CMK (cell line): ENCODE results near the gene MICU2.

Experiments
- DNase-seq: peaks from one replicate; pipeline ENCODE4 v3.0.0-alpha.2; 2010; ENCODE audit warnings: low read depth

The MICU2 gene

DNA sequence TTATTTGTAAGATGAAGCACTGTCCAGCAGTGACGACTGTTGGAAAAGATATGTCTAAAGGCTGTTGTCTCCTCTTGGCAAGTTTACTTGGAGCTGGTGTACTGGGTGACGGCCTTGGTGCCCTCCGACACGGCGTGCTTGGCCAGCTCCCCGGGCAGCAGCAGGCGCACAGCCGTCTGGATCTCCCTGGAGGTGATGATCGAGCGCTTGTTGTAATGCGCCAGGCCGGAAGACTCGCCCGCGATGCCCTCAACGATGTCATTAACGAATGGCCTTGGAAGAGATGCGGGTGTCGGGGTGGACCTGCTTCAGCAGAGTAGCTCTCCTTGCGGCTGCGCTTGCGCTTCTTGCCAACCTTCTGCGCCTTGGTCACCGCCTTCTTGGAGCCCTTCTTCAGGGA, 120.2 kb downstream of the MICU2 start:
- no peak for DNase-seq

- DNase-seq: no peak
Observed at GRCh38 chr13:21481359-21481758, 122.6 kb downstream of the MICU2 start.

DNA sequence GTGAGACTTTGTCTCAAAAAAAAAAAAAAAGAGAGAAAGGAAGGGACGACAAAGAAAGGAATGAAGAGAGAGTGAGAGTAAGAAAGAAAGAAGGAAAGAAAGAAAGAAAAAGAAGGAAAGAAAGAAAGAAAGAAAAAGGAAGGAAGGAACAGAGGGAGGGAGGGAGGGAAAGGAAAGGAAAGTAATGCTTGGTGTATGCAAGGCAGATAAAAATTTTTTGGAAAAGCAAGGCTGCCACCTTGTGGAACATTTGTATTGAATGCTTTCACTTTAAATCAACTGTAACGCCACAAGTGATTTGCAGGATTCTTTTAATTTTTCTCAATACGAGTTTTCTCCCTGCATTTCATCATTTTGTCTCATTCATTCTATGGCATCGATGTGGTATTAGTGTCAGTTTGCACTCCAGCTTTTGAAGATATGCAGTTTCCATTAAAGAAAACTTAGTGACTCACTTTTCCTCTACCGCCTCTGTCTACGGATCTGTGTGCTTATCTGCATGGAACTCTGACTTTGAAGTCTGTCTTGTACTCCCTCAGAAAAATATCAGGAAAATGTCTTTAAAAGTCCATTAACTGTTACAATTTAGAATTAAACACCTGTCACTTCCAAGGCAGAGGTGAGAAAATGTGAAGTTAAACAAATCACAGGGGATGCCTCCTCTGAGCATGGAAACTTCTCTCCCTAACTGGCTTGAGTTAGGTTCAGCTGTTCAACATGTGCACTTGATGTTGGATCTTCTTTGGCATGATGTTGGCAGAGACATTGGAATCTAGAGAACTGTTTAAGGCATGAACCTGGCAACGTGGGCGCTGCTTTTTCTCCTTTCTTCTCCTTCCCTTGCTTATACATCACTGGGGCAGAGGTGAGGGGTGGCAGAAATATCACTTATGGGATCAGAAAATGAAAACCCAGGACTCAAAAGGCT, 124.8 kb downstream of the MICU2 start:
- DNase-seq: no peak

DNA sequence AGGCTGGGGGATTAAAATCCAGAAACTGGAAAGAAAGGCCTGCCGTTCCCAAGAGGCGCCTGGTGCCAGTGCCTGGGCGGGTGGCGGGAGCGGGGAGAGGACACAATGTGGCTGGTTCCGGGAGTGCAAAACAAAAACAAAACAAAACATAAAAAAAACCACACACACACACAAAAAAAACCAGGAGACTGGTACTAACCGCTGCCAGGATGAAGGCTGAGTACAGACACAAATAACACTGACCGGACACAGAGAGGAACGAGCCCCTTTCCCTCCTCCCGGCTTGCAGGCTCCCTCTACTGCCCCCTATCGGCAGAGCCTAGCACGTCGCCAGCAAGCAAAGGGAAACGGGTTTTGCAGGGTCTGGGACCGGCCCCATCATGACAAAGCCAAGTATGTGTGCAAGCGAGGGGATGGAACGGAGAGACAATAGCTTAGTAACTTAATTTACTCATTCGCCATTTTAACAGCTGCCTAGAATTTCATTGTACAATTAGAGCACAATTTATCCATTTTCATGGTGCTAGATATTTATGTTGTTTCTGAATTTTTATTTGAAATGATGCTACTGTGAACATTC, 127.0 kb downstream of the MICU2 start:
- peak; percentile 69 for DNase-seq

DNA sequence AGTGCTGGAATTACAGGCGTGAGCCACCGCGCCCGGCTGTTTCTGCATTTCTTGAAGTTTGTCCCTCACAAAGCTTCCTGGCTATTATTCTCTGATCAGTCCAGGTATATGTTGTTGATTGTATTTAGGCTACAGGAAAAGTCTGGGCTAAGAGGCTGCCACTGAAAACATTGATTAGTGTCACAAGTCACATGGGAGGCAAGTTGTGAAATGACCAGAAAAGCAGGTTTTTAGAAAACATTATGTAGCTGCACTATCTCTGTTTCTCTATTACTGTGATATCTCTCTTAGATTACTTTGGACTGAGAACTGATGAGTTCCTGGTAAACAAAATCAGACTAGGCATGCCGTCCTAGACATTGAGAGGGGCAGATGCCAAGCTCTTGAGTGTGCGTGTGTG, 128.9 kb downstream of the MICU2 start:
- DNase-seq: no peak

DNA sequence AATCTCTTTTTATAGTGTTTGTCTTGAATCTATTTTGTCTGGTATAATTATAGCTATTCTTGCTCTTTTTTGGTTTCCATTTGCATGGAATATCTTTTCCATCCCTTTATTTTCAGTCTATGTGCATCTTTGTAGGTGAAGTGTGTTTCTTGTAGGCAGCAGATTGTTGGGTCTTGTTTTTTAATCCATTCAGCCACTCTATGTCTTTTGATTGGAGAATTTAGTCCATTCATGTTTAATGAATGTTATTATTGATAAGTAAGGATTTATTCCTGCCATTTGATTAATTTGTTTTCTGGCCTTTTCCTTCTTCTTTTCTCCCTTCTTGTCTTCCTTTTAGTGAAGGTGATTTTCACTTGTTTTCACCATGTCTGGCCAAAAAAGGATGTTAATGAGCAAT, 133.2 kb downstream of the MICU2 start:
- DNase-seq: no peak

GRCh38 chr13:21466527-21466926, 137.4 kb downstream of the MICU2 start:
- DNase-seq: no peak

DNA sequence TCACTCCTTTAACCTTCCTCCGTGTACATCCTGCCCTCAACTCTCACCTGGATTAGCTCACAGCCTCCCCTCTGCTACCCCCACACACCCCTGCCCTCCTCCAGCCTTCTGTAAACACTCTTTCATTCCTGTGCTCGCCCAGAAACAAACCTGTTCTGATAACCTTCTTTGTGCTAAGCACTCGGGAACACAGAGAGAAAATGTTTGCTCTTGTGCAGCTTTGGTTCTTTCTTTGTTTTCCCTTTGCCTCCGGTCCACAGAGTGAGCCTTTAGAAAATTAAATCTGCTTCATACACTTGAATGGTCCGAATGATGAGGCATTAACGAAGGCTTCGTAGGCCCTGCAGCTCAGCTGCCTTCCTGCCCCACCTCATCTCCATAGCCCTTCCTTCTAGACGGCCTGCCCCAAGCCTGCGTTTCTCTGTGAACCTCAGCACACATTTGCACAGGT, 138.2 kb downstream of the MICU2 start:
- no peak for DNase-seq

DNA sequence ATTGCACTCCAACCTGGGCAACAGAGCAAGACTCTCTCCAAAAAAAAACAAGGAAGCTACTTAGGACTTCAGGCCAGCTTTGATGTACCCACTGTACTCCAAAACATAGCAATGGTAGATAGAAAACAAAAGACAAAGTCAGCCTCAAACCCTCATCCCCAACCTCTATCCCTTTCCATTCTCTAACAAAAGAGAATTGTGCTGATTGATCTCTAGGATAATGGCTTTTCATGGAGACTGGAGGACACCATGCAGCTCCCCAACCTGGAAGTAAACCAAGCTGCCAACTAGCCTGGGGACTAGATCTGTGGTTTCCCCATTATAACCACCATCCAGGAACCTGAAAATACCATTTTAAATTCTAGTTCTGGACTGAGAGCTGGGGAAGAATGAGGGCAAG, 140.5 kb downstream of the MICU2 start:
- DNase-seq: no peak

DNA sequence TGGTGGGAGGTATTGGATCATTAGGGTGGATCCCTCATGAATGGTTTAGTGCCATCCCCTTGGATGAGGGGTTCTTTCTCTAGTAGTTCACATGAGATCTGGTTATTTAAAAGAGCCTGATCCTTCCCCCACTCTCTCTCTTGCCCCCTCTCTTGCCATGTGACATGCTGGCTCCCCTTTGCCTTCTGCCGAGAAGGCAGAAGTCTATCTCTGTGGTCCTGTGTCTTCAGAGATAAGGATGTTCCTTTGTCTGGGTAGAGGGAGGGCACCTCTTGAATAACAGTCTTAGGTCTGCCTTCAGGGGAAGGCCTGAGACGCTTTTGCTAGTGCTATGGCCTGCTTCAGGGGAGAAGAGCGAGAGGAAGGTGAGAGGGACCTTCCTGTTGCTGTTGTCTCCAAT, 142.8 kb downstream of the MICU2 start:
- DNase-seq: peak; percentile 38

DNA sequence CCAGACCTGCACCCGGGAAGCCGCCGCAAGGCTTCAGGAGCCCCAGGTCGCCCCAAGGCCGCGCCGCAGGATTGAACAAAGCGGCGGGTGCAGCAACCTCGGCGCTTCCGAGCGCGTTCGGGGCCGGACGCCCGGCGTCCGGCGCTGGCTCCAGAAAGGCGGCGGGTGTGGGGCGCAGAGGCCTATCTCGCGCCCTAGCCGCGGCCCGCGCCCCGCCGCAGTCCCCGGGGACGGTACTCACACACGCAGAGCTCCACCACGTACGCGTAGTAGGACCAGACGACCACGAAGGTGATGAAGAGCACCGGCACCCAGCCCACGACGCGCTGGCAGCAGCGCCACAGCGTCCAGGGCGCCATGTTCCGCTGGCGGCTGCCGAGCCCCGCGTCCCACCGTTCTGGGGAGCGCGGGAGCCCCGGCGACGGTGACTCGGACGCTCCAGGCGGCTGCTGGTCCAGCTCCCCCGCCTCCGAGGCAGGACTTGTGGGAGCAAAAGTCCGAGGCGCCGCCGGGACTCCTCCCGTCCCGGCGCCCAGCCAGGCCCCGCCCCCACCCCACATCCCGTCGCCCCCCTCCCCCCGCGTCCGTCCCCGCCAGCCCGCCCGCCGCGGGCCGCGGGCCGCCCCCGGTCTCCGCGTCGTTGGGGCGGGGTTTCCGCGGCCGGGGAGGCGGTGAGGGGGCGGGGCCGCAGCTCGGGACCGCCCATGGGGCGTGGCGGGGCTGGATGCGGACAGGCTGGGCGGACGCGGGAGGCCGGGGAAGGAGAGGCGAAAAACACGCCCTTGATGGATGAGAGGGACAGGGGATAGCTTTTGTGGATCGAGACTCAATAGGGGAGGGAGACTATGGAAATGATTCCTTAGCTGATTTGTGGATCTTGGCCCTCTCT, 144.9 kb downstream of the MICU2 start, which contains the start of gene ZDHHC20:
ZDHHC20 (minus strand) TSS at position 491 of the 889 bp plus-strand sequence; CDS start at position 359, 132 bp downstream.
- DNase-seq: peak; percentile 35

DNA sequence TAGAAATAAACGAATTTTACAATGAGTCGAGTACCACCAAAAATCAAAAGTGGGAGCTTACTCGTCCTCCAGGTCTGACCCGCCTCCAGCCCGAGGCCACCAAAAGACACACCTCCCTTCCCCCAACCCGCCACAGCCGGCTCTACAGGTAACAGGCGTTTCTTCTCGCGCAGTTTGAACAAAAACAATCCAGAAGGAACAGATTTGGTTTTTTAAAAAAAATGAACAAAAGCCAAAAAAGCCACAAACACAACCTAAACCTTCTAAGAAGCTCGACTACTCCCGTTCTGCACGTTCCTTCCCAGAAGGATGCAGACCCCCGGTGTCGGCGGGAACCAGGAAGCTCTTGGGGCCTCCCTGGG, 145.5 kb downstream of the MICU2 start:
- no peak for DNase-seq

DNA sequence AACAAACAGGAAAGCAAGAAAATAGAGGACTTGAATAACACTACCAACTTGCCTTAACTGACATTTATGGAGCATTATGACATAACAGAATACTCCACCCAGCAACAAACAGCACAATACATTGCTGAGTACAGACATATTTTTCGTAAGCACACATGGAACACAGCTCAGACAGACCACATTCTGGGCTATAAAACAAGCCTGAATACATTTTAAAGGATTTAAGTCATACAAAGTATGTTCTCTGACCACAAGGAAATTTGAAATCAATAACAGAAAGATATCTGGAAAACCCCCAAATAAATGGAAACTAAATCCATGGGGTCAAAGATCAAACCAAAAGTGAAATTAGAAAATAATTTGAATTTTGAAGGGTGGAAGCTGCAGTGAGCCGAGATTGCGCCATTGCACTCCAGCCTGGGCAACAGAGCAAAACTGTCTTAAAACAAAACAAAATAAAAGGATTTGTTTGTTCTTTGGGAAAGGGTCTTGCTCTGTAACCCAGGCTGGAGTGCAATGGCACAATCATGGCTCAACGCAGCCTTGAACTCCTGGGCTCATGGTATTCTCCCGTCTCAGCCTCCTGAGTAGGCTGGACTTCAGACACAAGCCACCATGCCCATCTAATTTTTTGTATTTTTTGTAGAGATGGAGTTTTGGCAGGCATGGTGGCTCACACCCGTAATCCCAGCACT, 150.4 kb downstream of the MICU2 start:
- DNase-seq: no peak

DNA sequence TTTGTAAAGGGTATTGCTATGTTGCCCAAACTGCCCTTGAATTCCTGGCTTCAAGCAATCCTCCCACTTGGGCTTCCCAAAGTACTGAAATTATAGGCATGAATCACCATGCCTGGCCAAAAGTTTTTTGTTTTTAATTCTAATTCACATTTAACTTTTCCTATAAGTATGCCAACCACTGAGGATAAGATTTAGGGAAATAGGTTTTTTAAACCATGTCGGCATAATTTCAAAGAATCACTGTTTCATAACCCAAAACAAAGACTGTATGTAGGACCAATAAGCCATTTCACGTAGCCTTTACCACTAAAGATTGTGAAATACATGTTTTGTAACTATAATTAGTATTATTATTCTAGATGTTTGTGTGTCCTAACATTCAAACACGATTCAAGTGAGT, 153.0 kb downstream of the MICU2 start:
- no peak for DNase-seq

DNA sequence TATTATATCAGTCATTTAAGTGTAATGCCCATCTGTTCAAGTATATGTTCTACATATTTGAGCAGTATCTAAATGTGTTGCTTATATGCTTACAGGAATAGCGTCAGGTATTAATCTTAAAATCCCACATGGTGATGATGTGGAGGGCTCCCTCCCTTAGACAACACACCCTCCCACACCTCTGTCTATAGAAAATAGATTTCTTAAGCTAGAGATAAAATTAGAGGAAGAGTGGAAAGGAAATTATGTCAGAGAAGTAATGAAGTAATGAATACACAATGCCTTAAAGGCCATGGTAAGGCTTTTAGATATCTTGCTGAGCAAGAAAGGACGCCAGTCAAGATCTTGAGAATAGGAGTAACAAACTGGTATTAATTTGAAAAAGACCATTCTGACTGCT, 157.3 kb downstream of the MICU2 start:
- no peak for DNase-seq

GRCh38 chr13:21445759-21446158, 158.2 kb downstream of the MICU2 start:
- no peak for DNase-seq

- DNase-seq: no peak
Observed at GRCh38 chr13:21443171-21443570, 160.8 kb downstream of the MICU2 start.
